NCI-H146 treated with DMSO at 0.1 percent for 48 hours (cell line): Measurements from ENCODE around the gene TMEM163.
"Not testable (repeated sequence)": the region's sequence is repeated elsewhere in the genome, so short reads cannot be mapped to it uniquely, and the experiment has no call there.

Source experiments
- DNase-seq: peaks from one replicate; lab custom pipeline; 2025; ENCODE audit not compliant: unreplicated experiment; lab: John Stamatoyannopoulos, UW

TMEM163 gene

GRCh38 chr2:134498654-134499053 lies 220.1 kb downstream of the TMEM163 start:
- DNase-seq: no peak

- no peak for DNase-seq
Observed at GRCh38 chr2:134493797-134494196, 225.0 kb downstream of the TMEM163 start.

GRCh38 chr2:134491771-134492441 lies 226.9 kb downstream of the TMEM163 start:
- DNase-seq: peak; percentile 91

- no peak for DNase-seq
Observed at GRCh38 chr2:134491022-134491421, 227.8 kb downstream of the TMEM163 start.

GRCh38 chr2:134490559-134490958 lies 228.2 kb downstream of the TMEM163 start:
- DNase-seq: no peak

GRCh38 chr2:134489732-134490384 lies 228.9 kb downstream of the TMEM163 start:
- no peak for DNase-seq

- no peak for DNase-seq
Observed at GRCh38 chr2:134482766-134483340, 235.9 kb downstream of the TMEM163 start.

GRCh38 chr2:134482131-134482723 lies 236.6 kb downstream of the TMEM163 start:
- no peak for DNase-seq

- no peak for DNase-seq
Observed at GRCh38 chr2:134479696-134480330, 239.0 kb downstream of the TMEM163 start.

- not testable (repeated sequence) for DNase-seq
Observed at GRCh38 chr2:134476982-134477381, 241.8 kb downstream of the TMEM163 start.

GRCh38 chr2:134470561-134471168 lies 248.1 kb downstream of the TMEM163 start:
- DNase-seq: no peak

GRCh38 chr2:134469516-134470115 lies 249.2 kb downstream of the TMEM163 start:
- no peak for DNase-seq

- DNase-seq: no peak
Observed at GRCh38 chr2:134468776-134469175, 250.0 kb downstream of the TMEM163 start.

GRCh38 chr2:134468164-134468563 lies 250.6 kb downstream of the TMEM163 start:
- no peak for DNase-seq

- peak; percentile 70 for DNase-seq
Observed at GRCh38 chr2:134466141-134466540, 252.7 kb downstream of the TMEM163 start.

GRCh38 chr2:134465228-134466105 lies 253.3 kb downstream of the TMEM163 start:
- no peak for DNase-seq

GRCh38 chr2:134463699-134464022 lies 255.1 kb downstream of the TMEM163 start:
- DNase-seq: no peak

- no peak for DNase-seq
Observed at GRCh38 chr2:134462791-134463698, 255.8 kb downstream of the TMEM163 start.

- no peak for DNase-seq
Observed at GRCh38 chr2:134462275-134462674, 256.5 kb downstream of the TMEM163 start.
